Stimulated activated CD8-positive, alpha-beta memory T cell treated with anti-CD3 and anti-CD28 coated beads, Interleukin-4, amount 100 ng/mL, for 48 hours (primary cell): ENCODE measurements around the gene CACFD1.

Source experiments
- DNase-seq: peaks from one replicate; pipeline ENCODE4 v3.0.0-alpha.2; 2020

Gene CACFD1

GRCh38 chr9:133520121-133520835, 60.5 kb downstream of the CACFD1 start:
- no peak for DNase-seq
